ENCODE data around the gene NKX2-2.
"Not testable (repeated sequence)": the region's sequence is repeated elsewhere in the genome, so short reads cannot be mapped to it uniquely, and the experiment has no call there.

The NKX2-2 gene

GRCh38 chr20:21496452-21496851 lies 17.4 kb downstream of the NKX2-2 start:
- no peaks in the 10 kb centered on the region for H3K9me3 ChIP-seq (ENCODE audit: control insufficient read depth in 2 of 2, low read length in 2 of 2)
- H3K4me3 ChIP-seq (ENCODE audit: low read length in 2 of 2): no peak overlapping the region
- H3K9ac ChIP-seq (ENCODE audit: low read length in 2 of 2): no peak overlapping the region
- no peaks in the 10 kb centered on the region for H3K4me1 ChIP-seq (ENCODE audit: control insufficient read depth, insufficient read depth, low read length)
- peaks cover 0 to 18% of the 10 kb centered on the region in 2 donors for H3K27me3 ChIP-seq (ENCODE audit: control insufficient read depth in 1 of 2, insufficient read depth in 2 of 2, low read length in 2 of 2)
- no peak overlapping the region for H3K27ac ChIP-seq (ENCODE audit: low read length)
- H3K36me3 ChIP-seq (ENCODE audit: control insufficient read depth in 2 of 2, insufficient read depth in 2 of 2, low read length in 2 of 2): no peaks in the 10 kb centered on the region

- Histone ChIP-seq H3K9me3 (ENCODE audit: control insufficient read depth in 2 of 2, low read length in 2 of 2) (no peaks in the 10 kb centered on the region), H3K27me3 (ENCODE audit: control insufficient read depth in 1 of 2, insufficient read depth in 2 of 2, low read length in 2 of 2) (peaks cover 5 to 7% of the 10 kb centered on the region in 2 donors), H3K4me1 (ENCODE audit: control insufficient read depth, insufficient read depth, low read length) (no peaks in the 10 kb centered on the region), H3K27ac (ENCODE audit: low read length) (no peak overlapping the region), H3K36me3 (ENCODE audit: control insufficient read depth in 2 of 2, insufficient read depth in 2 of 2, low read length in 2 of 2) (no peaks in the 10 kb centered on the region), H3K4me3 (ENCODE audit: low read length in 2 of 2) (no peak overlapping the region), H3K9ac (ENCODE audit: low read length in 2 of 2) (no peak overlapping the region)
Observed at GRCh38 chr20:21493049-21493448, 20.8 kb downstream of the NKX2-2 start.

GRCh38 chr20:21490105-21490504 lies 23.8 kb downstream of the NKX2-2 start:
- H3K27ac ChIP-seq (ENCODE audit: low read length): no peak overlapping the region
- H3K9ac ChIP-seq (ENCODE audit: low read length in 2 of 2): no peak overlapping the region
- no peak overlapping the region for H3K4me3 ChIP-seq (ENCODE audit: low read length in 2 of 2)
- H3K27me3 ChIP-seq (ENCODE audit: control insufficient read depth in 1 of 2, insufficient read depth in 2 of 2, low read length in 2 of 2): peaks cover 6 to 7% of the 10 kb centered on the region in 2 donors
- H3K36me3 ChIP-seq (ENCODE audit: control insufficient read depth in 2 of 2, insufficient read depth in 2 of 2, low read length in 2 of 2): no peaks in the 10 kb centered on the region
- no peaks in the 10 kb centered on the region for H3K4me1 ChIP-seq (ENCODE audit: control insufficient read depth, insufficient read depth, low read length)
- no peaks in the 10 kb centered on the region for H3K9me3 ChIP-seq (ENCODE audit: control insufficient read depth in 2 of 2, low read length in 2 of 2)

- not testable (repeated sequence) for H3K36me3 ChIP-seq (ENCODE audit: control insufficient read depth in 2 of 2, insufficient read depth in 2 of 2, low read length in 2 of 2); H3K27ac ChIP-seq (ENCODE audit: low read length); H3K27me3 ChIP-seq (ENCODE audit: control insufficient read depth in 1 of 2, insufficient read depth in 2 of 2, low read length in 2 of 2); H3K9ac ChIP-seq (ENCODE audit: low read length in 2 of 2); H3K4me1 ChIP-seq (ENCODE audit: control insufficient read depth, insufficient read depth, low read length); H3K9me3 ChIP-seq (ENCODE audit: control insufficient read depth in 2 of 2, low read length in 2 of 2); H3K4me3 ChIP-seq (ENCODE audit: low read length in 2 of 2)
Observed at GRCh38 chr20:21480144-21480543, 33.7 kb downstream of the NKX2-2 start.

- Histone ChIP-seq H3K27ac (ENCODE audit: low read length) (no peak overlapping the region), H3K4me1 (ENCODE audit: control insufficient read depth, insufficient read depth, low read length) (no peaks in the 10 kb centered on the region), H3K27me3 (ENCODE audit: control insufficient read depth in 1 of 2, insufficient read depth in 2 of 2, low read length in 2 of 2) (peaks cover 0 to 2% of the 10 kb centered on the region in 2 donors), H3K4me3 (ENCODE audit: low read length in 2 of 2) (no peak overlapping the region), H3K36me3 (ENCODE audit: control insufficient read depth in 2 of 2, insufficient read depth in 2 of 2, low read length in 2 of 2) (no peaks in the 10 kb centered on the region), H3K9ac (ENCODE audit: low read length in 2 of 2) (no peak overlapping the region), H3K9me3 (ENCODE audit: control insufficient read depth in 2 of 2, low read length in 2 of 2) (peaks cover 5 to 8% of the 10 kb centered on the region in 2 donors)
Observed at GRCh38 chr20:21465799-21466198, 48.1 kb downstream of the NKX2-2 start.

GRCh38 chr20:21464916-21465315 lies 48.9 kb downstream of the NKX2-2 start:
- peaks cover 0 to 2% of the 10 kb centered on the region in 2 donors for H3K27me3 ChIP-seq (ENCODE audit: control insufficient read depth in 1 of 2, insufficient read depth in 2 of 2, low read length in 2 of 2)
- no peaks in the 10 kb centered on the region for H3K36me3 ChIP-seq (ENCODE audit: control insufficient read depth in 2 of 2, insufficient read depth in 2 of 2, low read length in 2 of 2)
- H3K9ac ChIP-seq (ENCODE audit: low read length in 2 of 2): no peak overlapping the region
- no peak overlapping the region for H3K27ac ChIP-seq (ENCODE audit: low read length)
- H3K4me1 ChIP-seq (ENCODE audit: control insufficient read depth, insufficient read depth, low read length): no peaks in the 10 kb centered on the region
- no peak overlapping the region for H3K4me3 ChIP-seq (ENCODE audit: low read length in 2 of 2)
- H3K9me3 ChIP-seq (ENCODE audit: control insufficient read depth in 2 of 2, low read length in 2 of 2): peaks cover 5 to 8% of the 10 kb centered on the region in 2 donors

Measured in stomach smooth muscle (tissue), 2 donors.